HepG2 (cell line): ENCODE data around the gene TRPT1. TPM values are rescaled to one million over a fixed set of nuclear protein-coding genes. Genes with fewer than 3 reads are reported as not detected.
A peak's percentile ranks its signal among the peaks of the same experiment; 100 is the strongest.

Experiments used
- ATF1 ChIP-seq: IDR thresholded peaks from 2 replicates; pipeline ENCODE4 v1.6.1; 2016; ENCODE audit warnings: mild to moderate bottlenecking, control low read depth
- FOXM1 ChIP-seq: sonication (generic); formaldehyde crosslinking; IDR thresholded peaks from 2 replicates; pipeline ENCODE4 v1.5.0; 2020; ENCODE audit warnings: missing genetic modification reagents
- KLF13 ChIP-seq: sonication (generic); formaldehyde crosslinking; IDR thresholded peaks from 2 replicates; pipeline ENCODE4 v1.4.0; 2020; ENCODE audit warnings: mild to moderate bottlenecking, missing genetic modification reagents
- KLF9 ChIP-seq: IDR thresholded peaks from 2 replicates; pipeline ENCODE4 v1.6.1; 2016; ENCODE audit warnings: low read depth
- MBD4 ChIP-seq: IDR thresholded peaks from 2 replicates; pipeline ENCODE4 v1.6.1; 2012; ENCODE audit warnings: low read length, inconsistent platforms, borderline replicate concordance
- NFYB ChIP-seq: sonication (generic); formaldehyde crosslinking; IDR thresholded peaks from 2 replicates; pipeline ENCODE4 v1.4.0; 2020; ENCODE audit warnings: missing genetic modification reagents
- XRCC5 ChIP-seq: fragments of 200-400 bp; formaldehyde crosslinking; optimal IDR thresholded peaks from 2 replicates; pipeline ENCODE3; 2017; ENCODE audit warnings: mild to moderate bottlenecking, low read length
- ZKSCAN8 ChIP-seq: IDR thresholded peaks from 2 replicates; pipeline ENCODE4 v1.6.1; 2016; ENCODE audit warnings: borderline replicate concordance, missing genetic modification reagents, missing compliant biosample characterization
- ZNF230 ChIP-seq: sonication (generic); formaldehyde crosslinking; IDR thresholded peaks from 2 replicates; pipeline ENCODE4 v1.4.0; 2020; ENCODE audit warnings: mild to moderate bottlenecking, missing genetic modification reagents
- ZNF333 ChIP-seq: sonication (generic); formaldehyde crosslinking; IDR thresholded peaks from 2 replicates; pipeline ENCODE4 v1.4.0; 2020; ENCODE audit warnings: mild to moderate bottlenecking, missing genetic modification reagents, borderline replicate concordance
- ZNF451 ChIP-seq: sonication (generic); formaldehyde crosslinking; IDR thresholded peaks from 2 replicates; pipeline ENCODE4 v1.5.0; 2020; ENCODE audit warnings: mild to moderate bottlenecking, missing genetic modification reagents
- ZNF580 ChIP-seq: IDR thresholded peaks from 2 replicates; pipeline ENCODE4 v1.6.1; 2016; ENCODE audit warnings: low read depth, borderline replicate concordance
- ZNF652 ChIP-seq: IDR thresholded peaks from 2 replicates; pipeline ENCODE4 v1.6.1; 2016; ENCODE audit warnings: low read depth, borderline replicate concordance
- ZNF768 ChIP-seq: sonication (generic); formaldehyde crosslinking; IDR thresholded peaks from 2 replicates; pipeline ENCODE4 v1.4.0; 2020; ENCODE audit warnings: missing genetic modification reagents
- polyA plus RNA-seq, 8 experiments: library from polyadenylated mRNA; depleted of rRNA in 3 of 8; stranded (reverse) in 7 of 8; unstranded in 1 of 8; fragments of >200 nt; fragmentation: Illumina TruSeq in 4 of 8; extraction: Trizol in 4 of 8; gene quantifications; 2 replicates each; pipeline versions ENCODE4 v1.2.1 to v1.2.3, GENCODE V29; 2011 to 2016; ENCODE audit warnings: low read depth in 4 of 8, missing spikeins in 1 of 8, mixed read lengths in 1 of 8; ENCODE audit not compliant: insufficient read depth in 1 of 8
- total RNA-seq, 5 experiments: library from RNA; depleted of rRNA; stranded (reverse); fragments of >200 nt; fragmentation: Illumina TruSeq; extraction: Trizol; gene quantifications; 2 replicates each; pipeline ENCODE4 v1.2.3, GENCODE V29; 2016; ENCODE audit warnings: low read depth in 1 of 5
- TF ChIP-seq, protein P1 (sequence below), 2 experiments: sonication (generic) in 1 of 2; formaldehyde crosslinking in 1 of 2; IDR thresholded peaks; 2 replicates each; pipeline versions ENCODE4 v1.6.1 to v1.9.0; 2014 to 2022; ENCODE audit warnings: antibody characterized with exemption in 1 of 2, borderline replicate concordance in 1 of 2, inconsistent platforms in 1 of 2, low read depth in 1 of 2, missing genetic modification reagents in 1 of 2
- TF ChIP-seq, protein P2 (sequence below): sonication (generic); formaldehyde crosslinking; IDR thresholded peaks from 2 replicates; pipeline ENCODE4 v1.4.0; 2020; ENCODE audit warnings: missing genetic modification reagents, mild to moderate bottlenecking, borderline replicate concordance
- TF ChIP-seq, protein P3 (sequence below): sonication (generic); formaldehyde crosslinking; IDR thresholded peaks from 2 replicates; pipeline ENCODE4 v1.9.0; 2021; ENCODE audit warnings: mild to moderate bottlenecking, missing genetic modification reagents

TRPT1 gene
- total and polyA plus RNA-seq, 2 of the 13 experiments (the other 11 are each of a cell fraction or from before 2014, with no cell fraction given), result 24.8 to 40.7 TPM

DNA sequence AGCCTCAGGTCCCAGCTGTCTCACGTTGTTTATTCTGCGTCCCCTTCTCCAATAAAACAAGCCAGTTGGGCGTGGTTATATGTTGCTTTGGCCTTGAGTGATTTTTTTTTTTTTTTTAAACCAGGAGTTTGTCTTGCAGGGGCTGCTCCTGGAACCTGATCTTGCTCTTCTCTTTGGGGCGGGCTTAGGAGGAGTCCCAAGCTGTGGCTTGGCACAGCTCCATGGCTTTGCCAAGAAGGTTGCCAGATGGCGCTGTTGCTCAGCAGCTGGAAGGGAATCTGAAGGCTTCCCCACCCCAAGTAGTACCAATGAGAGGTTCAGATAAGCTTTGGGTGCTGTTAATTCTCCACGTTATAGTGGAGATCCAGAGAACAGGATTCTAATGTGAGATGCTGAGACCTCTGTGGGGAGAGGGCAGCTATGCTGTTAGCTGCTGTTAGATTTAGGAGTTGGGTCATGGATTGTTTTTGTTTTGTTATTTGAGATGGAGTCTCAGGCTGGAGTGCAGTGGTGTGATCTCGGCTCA, 21.5 kb downstream of the TRPT1 start (continued):
- TF ChIP-seq, protein P1, sequence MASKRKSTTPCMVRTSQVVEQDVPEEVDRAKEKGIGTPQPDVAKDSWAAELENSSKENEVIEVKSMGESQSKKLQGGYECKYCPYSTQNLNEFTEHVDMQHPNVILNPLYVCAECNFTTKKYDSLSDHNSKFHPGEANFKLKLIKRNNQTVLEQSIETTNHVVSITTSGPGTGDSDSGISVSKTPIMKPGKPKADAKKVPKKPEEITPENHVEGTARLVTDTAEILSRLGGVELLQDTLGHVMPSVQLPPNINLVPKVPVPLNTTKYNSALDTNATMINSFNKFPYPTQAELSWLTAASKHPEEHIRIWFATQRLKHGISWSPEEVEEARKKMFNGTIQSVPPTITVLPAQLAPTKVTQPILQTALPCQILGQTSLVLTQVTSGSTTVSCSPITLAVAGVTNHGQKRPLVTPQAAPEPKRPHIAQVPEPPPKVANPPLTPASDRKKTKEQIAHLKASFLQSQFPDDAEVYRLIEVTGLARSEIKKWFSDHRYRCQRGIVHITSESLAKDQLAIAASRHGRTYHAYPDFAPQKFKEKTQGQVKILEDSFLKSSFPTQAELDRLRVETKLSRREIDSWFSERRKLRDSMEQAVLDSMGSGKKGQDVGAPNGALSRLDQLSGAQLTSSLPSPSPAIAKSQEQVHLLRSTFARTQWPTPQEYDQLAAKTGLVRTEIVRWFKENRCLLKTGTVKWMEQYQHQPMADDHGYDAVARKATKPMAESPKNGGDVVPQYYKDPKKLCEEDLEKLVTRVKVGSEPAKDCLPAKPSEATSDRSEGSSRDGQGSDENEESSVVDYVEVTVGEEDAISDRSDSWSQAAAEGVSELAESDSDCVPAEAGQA (IDR thresholded peaks at IDR 0.05; ENCODE audit: low read depth), result no peak
- TF ChIP-seq, protein P1 (CRISPR knock-in tag; IDR thresholded peaks at IDR 0.05; ENCODE audit: borderline replicate concordance), result no peak
- TF ChIP-seq ATF1 (CRISPR knock-in tag), result 0 out of 2 replicates have a peak, but pooled peaks have one; percentile 14
- no peak for TF ChIP-seq ZNF652
- TF ChIP-seq ZNF768 (CRISPR knock-in tag), result no peak
- TF ChIP-seq NFYB (CRISPR knock-in tag), result no peak
- no peak for TF ChIP-seq ZNF333 (CRISPR knock-in tag)
- no peak for TF ChIP-seq ZNF230 (CRISPR knock-in tag)
- TF ChIP-seq, protein P2, sequence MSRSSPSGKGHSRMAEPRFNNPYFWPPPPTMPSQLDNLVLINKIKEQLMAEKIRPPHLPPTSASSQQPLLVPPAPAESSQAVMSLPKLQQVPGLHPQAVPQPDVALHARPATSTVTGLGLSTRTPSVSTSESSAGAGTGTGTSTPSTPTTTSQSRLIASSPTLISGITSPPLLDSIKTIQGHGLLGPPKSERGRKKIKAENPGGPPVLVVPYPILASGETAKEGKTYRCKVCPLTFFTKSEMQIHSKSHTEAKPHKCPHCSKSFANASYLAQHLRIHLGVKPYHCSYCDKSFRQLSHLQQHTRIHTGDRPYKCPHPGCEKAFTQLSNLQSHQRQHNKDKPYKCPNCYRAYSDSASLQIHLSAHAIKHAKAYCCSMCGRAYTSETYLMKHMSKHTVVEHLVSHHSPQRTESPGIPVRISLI (CRISPR knock-in tag), result no peak
- TF ChIP-seq ZKSCAN8 (CRISPR knock-in tag), result no peak
- peak; percentile 43 for TF ChIP-seq XRCC5
- TF ChIP-seq ZNF451 (CRISPR knock-in tag), result no peak
- TF ChIP-seq, protein P3, sequence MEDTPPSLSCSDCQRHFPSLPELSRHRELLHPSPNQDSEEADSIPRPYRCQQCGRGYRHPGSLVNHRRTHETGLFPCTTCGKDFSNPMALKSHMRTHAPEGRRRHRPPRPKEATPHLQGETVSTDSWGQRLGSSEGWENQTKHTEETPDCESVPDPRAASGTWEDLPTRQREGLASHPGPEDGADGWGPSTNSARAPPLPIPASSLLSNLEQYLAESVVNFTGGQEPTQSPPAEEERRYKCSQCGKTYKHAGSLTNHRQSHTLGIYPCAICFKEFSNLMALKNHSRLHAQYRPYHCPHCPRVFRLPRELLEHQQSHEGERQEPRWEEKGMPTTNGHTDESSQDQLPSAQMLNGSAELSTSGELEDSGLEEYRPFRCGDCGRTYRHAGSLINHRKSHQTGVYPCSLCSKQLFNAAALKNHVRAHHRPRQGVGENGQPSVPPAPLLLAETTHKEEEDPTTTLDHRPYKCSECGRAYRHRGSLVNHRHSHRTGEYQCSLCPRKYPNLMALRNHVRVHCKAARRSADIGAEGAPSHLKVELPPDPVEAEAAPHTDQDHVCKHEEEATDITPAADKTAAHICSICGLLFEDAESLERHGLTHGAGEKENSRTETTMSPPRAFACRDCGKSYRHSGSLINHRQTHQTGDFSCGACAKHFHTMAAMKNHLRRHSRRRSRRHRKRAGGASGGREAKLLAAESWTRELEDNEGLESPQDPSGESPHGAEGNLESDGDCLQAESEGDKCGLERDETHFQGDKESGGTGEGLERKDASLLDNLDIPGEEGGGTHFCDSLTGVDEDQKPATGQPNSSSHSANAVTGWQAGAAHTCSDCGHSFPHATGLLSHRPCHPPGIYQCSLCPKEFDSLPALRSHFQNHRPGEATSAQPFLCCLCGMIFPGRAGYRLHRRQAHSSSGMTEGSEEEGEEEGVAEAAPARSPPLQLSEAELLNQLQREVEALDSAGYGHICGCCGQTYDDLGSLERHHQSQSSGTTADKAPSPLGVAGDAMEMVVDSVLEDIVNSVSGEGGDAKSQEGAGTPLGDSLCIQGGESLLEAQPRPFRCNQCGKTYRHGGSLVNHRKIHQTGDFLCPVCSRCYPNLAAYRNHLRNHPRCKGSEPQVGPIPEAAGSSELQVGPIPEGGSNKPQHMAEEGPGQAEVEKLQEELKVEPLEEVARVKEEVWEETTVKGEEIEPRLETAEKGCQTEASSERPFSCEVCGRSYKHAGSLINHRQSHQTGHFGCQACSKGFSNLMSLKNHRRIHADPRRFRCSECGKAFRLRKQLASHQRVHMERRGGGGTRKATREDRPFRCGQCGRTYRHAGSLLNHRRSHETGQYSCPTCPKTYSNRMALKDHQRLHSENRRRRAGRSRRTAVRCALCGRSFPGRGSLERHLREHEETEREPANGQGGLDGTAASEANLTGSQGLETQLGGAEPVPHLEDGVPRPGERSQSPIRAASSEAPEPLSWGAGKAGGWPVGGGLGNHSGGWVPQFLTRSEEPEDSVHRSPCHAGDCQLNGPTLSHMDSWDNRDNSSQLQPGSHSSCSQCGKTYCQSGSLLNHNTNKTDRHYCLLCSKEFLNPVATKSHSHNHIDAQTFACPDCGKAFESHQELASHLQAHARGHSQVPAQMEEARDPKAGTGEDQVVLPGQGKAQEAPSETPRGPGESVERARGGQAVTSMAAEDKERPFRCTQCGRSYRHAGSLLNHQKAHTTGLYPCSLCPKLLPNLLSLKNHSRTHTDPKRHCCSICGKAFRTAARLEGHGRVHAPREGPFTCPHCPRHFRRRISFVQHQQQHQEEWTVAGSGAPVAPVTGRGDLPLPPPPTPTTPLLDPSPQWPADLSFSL (CRISPR knock-in tag), result no peak
- TF ChIP-seq ZNF580 (CRISPR knock-in tag), result 0 out of 2 replicates have a peak, but pooled peaks have one; percentile 60
- TF ChIP-seq KLF13 (CRISPR knock-in tag), result no peak
- TF ChIP-seq MBD4, result no peak
- TF ChIP-seq FOXM1 (CRISPR knock-in tag), result no peak
- no peak for TF ChIP-seq KLF9
